ENCODE data around the gene ZNF100.
"Not testable (repeated sequence)": the region's sequence is repeated elsewhere in the genome, so short reads cannot be mapped to it uniquely, and the experiment has no call there.

ZNF100 gene

GRCh38 chr19:21765151-21765550 is 2.2 kb downstream of the ZNF100 start:
- TF ChIP-seq CTCF (IDR thresholded peaks at IDR 0.05) = no peak
- peaks cover 83% of the 10 kb centered on the region for H3K9me3 Mint-ChIP-seq
- H3K4me3 Mint-ChIP-seq = peak overlapping the region; percentile 58
- no peaks in the 10 kb centered on the region for H3K27me3 Mint-ChIP-seq (ENCODE audit: low read depth, poor library complexity)
- peaks cover 73% of the 10 kb centered on the region for H3K36me3 Mint-ChIP-seq (ENCODE audit: low read depth)
- peaks cover 9% of the 10 kb centered on the region for H3K4me1 Mint-ChIP-seq
- DNase-seq = no peak
- H3K27ac Mint-ChIP-seq = no peak overlapping the region

GRCh38 chr19:21761547-21761946 is 5.8 kb downstream of the ZNF100 start:
- not testable (repeated sequence) for H3K27me3 Mint-ChIP-seq (ENCODE audit: low read depth, poor library complexity); H3K4me1 Mint-ChIP-seq; DNase-seq; H3K4me3 Mint-ChIP-seq; H3K27ac Mint-ChIP-seq
- H3K9me3 Mint-ChIP-seq = peaks cover 98% of the 10 kb centered on the region
- H3K36me3 Mint-ChIP-seq (ENCODE audit: low read depth) = peaks cover 100% of the 10 kb centered on the region

- H3K4me3 Mint-ChIP-seq = no peak overlapping the region
Observed at GRCh38 chr19:21758296-21758695, 9.1 kb downstream of the ZNF100 start.

GRCh38 chr19:21755555-21755954 is 11.8 kb downstream of the ZNF100 start:
- not testable (repeated sequence) for DNase-seq; H3K4me1 Mint-ChIP-seq; H3K27me3 Mint-ChIP-seq (ENCODE audit: low read depth, poor library complexity); H3K4me3 Mint-ChIP-seq; H3K27ac Mint-ChIP-seq
- H3K36me3 Mint-ChIP-seq (ENCODE audit: low read depth) = peaks cover 100% of the 10 kb centered on the region
- peaks cover 93% of the 10 kb centered on the region for H3K9me3 Mint-ChIP-seq

More at GRCh38 chr19:21758296-21758695, 9.1 kb downstream of the ZNF100 start:
- H3K9me3 Mint-ChIP-seq = peaks cover 98% of the 10 kb centered on the region
- peaks cover 100% of the 10 kb centered on the region for H3K36me3 Mint-ChIP-seq (ENCODE audit: low read depth)
- no peak overlapping the region for H3K27ac Mint-ChIP-seq
- H3K27me3 Mint-ChIP-seq (ENCODE audit: low read depth, poor library complexity) = peaks cover 4% of the 10 kb centered on the region
- no peak for TF ChIP-seq CTCF (IDR thresholded peaks at IDR 0.05)
- H3K4me1 Mint-ChIP-seq = no peaks in the 10 kb centered on the region
- no peak for DNase-seq

DNA sequence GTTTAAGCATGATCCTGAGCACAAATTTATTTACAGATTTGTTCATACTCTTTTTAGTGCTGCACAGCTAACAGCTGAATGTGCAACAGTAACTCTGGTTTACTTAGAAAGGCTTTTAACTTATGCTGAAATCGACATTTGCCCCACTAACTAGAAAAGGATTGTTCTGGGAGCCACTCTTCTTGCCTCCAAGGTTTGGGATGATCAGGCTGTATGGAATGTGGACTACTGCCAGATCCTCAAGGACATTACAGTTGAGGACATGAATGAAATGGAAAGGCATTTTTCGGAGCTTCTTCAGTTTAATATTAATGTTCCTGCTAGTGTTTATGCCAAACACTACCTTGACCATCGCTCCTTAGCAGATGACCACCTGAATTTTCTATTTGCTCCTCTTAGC is 16.0 kb downstream of the ZNF100 start:
- Mint-ChIP-seq H3K4me3 (no peak overlapping the region), H3K27ac (no peak overlapping the region), H3K4me1 (no peaks in the 10 kb centered on the region), H3K27me3 (ENCODE audit: low read depth, poor library complexity) (no peaks in the 10 kb centered on the region), H3K36me3 (ENCODE audit: low read depth) (peaks cover 99% of the 10 kb centered on the region), H3K9me3 (peaks cover 88% of the 10 kb centered on the region)
- DNase-seq = no peak
- TF ChIP-seq CTCF (IDR thresholded peaks at IDR 0.05) = no peak

GRCh38 chr19:21750586-21751128 is 16.7 kb downstream of the ZNF100 start:
- H3K27me3 Mint-ChIP-seq (ENCODE audit: low read depth, poor library complexity) = no peaks in the 10 kb centered on the region
- H3K9me3 Mint-ChIP-seq = peaks cover 88% of the 10 kb centered on the region
- no peak for TF ChIP-seq CTCF (IDR thresholded peaks at IDR 0.05)
- no peaks in the 10 kb centered on the region for H3K4me1 Mint-ChIP-seq
- H3K27ac Mint-ChIP-seq = no peak overlapping the region
- H3K36me3 Mint-ChIP-seq (ENCODE audit: low read depth) = peaks cover 99% of the 10 kb centered on the region
- DNase-seq = no peak
- no peak overlapping the region for H3K4me3 Mint-ChIP-seq

- no peak overlapping the region for H3K27ac Mint-ChIP-seq
- no peak for DNase-seq
Observed at GRCh38 chr19:21749090-21749489, 18.3 kb downstream of the ZNF100 start.

More at GRCh38 chr19:21749090-21749489, 18.3 kb downstream of the ZNF100 start:
- H3K4me1 Mint-ChIP-seq = no peaks in the 10 kb centered on the region
- no peak overlapping the region for H3K4me3 Mint-ChIP-seq
- H3K36me3 Mint-ChIP-seq (ENCODE audit: low read depth) = peaks cover 96% of the 10 kb centered on the region
- H3K9me3 Mint-ChIP-seq = peaks cover 81% of the 10 kb centered on the region
- no peaks in the 10 kb centered on the region for H3K27me3 Mint-ChIP-seq (ENCODE audit: low read depth, poor library complexity)
- TF ChIP-seq CTCF (IDR thresholded peaks at IDR 0.05) = no peak
